UCSD-AML1 (cell line): ENCODE results near the gene CDK4.
"Not testable (repeated sequence)": the region's sequence is repeated elsewhere in the genome, so short reads cannot be mapped to it uniquely, and the experiment has no call there.

Source experiments
- DNase-seq: peaks from one replicate; lab custom pipeline; 2025; ENCODE audit not compliant: unreplicated experiment; lab: John Stamatoyannopoulos, UW

The CDK4 gene

DNA sequence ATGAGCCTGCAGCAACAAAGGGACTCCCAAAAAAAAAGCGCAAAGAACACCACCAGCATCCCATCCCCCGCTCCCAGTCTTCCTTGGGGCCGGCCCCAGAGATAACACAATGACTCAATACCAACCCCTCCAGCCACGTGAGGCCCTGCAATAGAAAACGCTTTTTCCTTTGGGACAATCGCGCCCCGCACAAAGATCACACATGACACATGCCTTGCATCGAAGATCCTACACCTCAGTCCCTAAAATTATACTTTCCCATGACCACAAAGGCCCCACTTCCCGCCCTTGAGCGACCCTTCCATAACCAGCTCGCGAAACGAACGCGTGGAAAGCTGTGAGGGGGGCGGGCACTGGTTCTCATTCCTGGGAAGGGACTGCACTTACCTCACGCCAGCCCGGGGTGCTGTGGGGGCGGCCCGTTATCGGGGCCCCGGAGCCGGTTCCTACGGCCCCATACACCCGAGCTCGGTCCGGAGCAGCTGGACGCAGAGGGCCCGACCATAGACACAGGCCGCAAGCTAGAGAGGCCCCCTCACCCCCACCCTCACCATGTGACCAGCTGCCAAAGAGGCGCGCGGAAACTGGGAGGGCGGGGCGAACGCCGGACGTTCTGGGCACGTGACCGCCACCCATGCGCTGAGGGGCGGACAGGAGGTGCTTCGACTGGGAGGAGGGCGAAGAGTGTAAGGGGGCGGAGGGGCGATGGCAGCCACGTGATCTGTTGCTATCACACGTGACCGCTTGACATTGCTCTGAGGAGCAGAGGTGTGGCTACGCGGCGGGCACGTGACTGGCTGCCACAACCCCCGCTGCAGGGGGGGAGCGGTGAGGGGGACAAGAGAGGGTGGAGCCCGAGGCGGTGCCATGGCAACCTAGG, at the start of gene CDK4:
TSS of gene CDK4 (minus strand) at position 523 of the 880 bp plus-strand sequence. CDS start 593 bp downstream, outside the sequence.
- DNase-seq, result peak; percentile 100

DNA sequence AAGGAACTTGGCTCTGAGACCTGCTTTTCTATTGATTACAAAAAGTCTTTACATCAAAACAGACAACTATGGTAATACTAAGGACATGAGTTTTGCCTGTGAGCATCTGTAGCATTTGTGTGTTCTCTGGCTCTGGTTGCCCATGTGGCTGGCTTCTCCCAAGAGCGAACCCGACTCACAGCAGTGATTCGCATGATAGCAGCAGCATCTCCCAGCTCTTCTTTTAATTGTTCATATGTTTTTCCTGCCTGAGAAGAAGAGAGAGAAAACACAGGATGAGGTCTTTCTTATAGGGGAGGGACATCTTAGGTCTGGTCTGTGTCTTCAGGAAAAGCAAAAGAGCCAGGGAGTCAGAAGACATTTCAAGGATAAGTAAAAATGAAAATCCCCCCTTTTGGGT, 48.9 kb upstream of the CDK4 start:
- no peak for DNase-seq

DNA sequence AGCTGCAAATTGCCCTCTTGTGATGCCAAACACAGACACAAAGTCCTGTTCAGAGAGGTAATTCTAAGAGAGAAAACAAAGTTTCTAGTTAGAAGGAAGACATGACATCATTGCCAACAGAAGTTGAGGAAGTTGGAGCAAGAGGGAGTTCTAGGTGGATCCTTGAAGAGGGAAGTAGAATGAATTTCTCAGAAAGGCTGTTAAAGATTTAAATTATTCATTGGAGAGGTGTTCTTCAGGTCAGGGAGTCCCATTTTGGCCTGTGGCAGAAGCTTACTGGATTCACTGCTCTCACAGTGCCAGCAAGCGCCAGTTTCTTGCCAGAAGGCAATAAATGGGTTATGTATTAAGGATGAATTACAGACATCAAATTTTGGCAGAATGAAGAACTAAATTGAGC, 45.8 kb upstream of the CDK4 start:
- no peak for DNase-seq

DNA sequence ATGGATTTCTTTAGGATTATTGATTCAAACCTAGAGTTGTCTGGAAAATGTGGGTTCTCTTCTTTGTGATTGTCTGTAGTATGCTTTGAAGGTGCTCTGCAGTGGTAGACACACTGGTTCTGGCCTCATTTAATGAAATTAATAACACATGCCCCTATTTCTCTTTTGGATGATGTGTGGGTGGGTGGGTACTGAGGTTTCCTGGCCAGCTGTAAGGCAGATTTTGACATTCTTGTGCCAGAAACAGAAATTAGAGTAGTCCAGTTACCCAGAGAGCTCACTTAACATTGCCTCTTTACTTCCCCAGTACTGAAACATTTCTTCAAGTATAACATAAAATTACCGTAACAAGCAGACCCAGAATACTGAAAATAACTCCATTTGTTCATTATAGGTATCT, 44.9 kb upstream of the CDK4 start:
- DNase-seq, result no peak

DNA sequence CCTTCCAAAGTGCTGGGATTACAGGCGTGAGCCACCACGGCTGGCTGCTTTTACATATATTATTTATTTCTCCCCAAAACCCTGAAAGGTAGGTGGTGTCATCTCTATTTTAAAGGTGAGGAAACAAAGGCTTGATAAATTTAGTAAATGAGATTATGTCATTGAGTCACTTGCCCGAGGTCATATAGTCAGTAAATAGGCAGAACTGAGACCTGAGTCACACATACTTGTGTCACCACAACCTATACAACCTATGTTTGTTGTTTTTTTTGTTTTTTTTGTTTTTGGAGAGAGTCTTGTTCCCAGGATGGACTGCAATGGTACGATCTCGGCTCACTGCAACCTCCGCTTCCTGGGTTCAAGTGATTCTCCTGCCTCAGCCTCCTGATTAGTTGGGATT, 43.2 kb upstream of the CDK4 start:
- DNase-seq, result no peak

DNA sequence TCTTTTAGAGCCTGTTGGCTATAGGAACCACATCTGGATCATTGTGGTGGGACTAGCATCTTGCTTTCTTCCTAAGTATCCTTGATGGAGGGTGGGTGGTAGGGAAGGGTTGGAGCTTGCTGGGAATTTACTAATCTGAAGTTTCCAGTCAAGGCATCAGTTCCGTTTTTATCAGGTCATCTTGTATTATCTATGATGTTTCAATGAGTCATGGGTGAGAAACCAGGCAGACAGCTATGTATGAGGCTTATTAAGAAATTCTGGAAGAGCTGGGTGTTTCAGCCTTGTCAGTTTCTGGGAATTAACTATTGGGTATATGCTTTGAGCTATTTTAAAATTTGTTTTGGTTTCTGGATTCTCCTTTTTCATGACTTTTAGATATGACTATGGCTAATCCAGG, 41.8 kb upstream of the CDK4 start:
- no peak for DNase-seq

DNA sequence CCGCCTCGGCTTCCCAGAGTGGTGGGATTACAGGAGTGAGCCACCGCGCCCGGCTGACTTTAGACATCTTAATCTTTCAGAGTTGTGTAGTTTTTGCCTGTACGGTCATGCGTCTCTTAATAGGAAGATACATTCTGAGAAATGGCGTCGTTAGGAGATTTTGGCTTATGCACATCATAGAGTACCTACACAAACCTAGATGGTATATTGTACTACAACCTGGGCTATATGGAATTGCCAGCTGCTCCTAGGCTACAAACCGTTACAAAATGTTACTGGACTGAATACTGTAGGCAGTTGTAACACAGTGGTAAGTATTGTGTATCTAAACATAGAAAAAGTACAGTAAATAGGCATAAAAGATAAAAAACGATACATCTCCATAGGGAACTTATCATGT, 31.8 kb upstream of the CDK4 start:
- no peak for DNase-seq

DNA sequence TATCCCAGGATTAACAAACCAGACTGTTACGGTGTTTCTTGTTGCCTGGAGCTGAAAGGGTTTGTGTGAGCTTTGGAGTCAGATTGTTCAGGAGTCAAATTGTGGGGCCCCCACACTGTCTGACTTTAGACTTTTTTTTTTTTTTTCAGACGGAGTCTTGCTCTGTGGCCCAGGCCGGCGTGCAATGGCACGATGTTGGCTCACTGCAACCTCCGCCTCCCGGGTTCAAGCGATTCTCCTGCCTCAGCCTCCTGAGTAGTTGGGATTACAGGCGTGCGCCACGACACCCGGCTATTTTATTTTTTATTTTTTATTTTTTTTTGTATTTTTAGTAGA, 31.3 kb upstream of the CDK4 start:
- no peak for DNase-seq

DNA sequence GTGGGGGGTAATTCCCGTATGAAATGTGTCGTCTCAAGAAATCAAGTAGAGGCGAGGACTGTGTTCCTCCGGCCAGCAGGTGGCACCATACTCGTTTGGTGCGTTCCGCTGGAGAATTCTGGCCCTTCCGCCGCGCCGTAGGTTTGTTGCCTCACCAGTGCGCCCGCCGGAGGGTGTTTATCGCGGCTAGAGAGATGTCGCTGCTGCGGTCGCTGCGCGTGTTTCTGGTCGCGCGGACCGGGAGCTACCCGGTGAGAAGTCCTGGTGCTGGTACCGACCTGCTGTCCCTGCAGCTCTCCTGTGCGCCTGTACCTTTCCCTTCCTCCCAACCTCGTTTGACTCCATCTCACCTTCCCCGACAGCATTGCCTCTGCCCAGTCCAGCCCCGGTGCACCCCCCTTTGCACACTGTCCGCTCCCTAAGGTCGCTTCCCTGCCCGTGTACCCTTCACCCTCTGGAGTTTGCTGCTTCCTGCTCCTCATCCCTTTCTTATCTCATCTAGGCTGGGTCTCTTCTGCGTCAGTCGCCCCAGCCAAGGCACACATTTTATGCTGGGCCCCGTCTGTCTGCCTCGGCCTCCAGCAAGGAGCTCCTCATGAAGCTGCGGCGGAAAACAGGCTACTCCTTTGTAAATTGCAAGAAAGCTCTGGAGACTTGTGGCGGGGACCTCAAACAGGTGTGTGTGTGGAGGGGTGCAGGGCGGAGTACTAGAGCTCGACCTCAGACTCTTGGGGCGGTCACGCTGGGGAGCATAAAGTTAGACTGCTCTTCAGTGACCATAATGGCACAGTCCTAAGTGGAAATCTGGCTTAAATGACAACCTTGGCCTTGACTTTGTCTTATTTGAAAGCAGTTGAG, 30.7 kb upstream of the CDK4 start, which contains the start of gene TSFM:
TSS of gene TSFM (plus strand) at position 180 of the 858 bp plus-strand sequence. CDS start at position 195, 15 bp downstream.
- peak; percentile 93 for DNase-seq

DNA sequence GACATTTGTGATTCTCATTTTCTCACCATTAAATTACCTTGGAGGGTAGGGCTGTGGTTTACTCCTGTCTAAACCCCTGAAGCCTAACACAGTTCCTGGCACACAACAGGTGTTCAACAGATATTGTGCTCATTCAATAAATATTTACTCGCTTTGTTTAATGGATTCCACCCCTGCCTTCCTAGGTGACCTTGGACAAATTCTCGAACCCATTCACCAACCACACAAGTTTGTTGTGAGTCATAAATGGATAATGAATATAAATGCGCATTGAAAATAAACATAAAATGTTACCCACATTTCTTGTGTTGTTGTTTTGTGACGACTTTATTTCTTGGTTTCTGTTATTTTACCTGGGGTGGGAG, 30.1 kb upstream of the CDK4 start:
- DNase-seq, result no peak

DNA sequence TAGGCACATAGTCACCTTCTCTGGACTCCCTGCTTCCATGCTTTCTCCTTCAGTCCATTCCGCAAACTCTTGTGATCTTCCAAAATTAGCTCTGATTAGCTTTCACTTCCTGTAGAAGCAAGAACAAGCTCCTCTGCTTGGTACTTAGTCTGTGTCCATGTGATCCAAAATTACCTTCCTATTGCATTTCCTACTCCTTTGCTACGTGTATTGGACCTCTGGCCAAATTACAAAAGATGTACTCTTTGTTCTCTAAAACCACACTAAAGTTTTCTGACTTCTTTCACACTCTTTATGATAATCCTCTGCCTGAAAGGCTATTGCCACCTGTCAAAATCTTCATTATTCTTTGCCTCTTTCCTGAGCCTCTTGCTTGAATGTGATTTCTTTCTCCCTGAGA, 29.7 kb upstream of the CDK4 start:
- no peak for DNase-seq

DNA sequence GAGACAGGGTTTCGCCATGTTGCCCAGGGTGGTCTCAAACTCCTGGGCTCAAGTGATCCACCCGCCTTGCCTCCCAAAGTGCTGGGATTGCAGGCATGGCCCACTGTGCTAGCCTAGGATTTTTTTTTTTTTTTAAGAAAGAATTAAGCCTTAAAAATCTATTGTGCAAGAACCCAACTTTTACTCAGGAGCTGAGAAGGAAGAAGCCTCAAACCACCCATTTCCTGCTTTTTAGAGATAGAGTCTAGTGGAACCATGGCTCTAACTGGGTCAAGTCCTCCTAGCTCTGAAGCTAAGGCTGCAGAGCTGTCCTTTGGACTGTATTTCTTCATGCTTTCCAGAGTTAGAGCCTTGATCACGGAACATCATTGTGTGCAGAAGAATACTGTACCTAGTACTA, 29.1 kb upstream of the CDK4 start:
- DNase-seq, result no peak

DNA sequence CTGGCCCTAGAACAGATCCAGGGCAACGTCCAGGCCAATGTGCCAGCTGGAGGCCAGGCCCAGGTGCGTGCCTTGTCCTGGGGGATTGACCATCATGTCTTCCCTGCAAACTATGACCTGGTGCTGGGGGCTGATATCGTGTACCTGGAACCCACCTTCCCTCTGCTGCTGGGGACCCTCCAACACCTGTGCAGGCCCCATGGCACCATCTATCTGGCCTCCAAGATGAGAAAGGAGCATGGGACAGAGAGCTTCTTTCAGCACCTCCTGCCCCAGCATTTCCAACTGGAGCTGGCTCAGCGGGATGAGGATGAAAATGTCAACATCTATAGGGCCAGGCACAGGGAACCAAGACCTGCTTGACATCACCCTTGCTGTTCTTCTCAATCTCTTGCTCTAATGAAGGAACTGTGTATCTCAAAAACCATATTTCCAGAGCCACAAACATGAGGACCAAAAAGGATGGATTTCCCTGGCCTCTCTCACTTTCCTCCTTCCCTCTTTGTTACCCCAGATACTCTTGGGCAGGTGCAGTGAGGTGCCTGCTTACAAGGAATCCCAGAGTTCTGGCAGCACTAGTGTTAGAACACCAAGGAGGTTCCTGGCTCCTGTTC, 28.3 kb upstream of the CDK4 start:
- no peak for DNase-seq

DNA sequence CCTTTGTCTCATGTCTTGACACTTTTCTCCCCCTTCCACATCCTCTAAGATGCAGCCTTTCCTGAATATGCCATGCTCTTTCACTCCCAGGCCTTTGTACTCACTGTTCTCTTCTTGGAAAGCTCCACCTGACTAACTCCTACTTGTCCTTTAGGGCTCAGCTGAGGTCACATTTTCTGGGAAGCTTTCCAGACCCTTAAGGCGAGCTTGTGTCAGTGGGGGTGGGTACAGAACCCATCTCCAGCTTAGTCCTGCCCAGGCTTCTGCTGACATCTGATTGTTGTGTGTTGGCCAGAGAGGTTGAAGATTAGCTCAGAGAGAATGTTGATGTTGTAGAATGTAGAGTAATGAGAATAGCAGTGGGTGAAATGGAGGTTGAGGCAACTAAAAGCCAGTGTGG, 27.6 kb upstream of the CDK4 start:
- no peak for DNase-seq

DNA sequence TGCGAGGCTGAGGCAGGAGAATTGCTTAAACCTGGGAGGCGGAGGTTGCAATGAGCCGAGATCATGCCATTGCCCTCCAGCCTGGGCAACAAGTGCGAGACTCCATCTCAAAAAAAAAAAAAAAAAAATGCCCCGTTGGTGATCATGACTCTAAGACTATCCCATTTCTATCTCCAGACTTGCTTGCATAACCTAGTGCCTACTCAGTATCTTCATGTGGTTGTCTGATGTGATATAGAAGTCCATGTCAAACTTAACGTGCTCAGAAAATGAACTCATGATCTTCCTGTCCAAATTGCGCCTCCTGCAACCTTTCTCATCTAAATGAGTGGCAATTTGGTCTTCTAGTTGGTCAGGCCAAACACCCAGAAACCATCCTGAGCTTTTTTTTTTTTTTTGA, 25.8 kb upstream of the CDK4 start:
- no peak for DNase-seq

DNA sequence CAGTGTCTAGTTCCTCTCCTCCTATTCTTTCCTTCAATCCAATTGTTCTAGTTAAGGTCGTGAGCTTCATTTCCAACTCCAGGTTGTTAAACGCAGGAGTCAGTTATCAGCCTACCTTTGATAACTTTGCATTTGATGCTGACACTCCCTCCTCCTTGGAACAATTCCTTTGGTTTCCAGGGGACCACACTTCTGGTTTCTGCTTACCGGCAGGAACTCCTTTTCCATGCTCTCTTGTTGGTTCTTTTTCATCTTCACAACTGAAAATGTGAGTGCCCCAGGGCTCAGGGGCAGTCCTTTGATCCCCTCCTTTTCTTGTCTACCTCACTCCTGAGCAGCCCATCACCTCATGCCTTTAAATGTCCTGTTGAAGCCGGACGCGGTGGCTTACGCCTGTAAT, 25.3 kb upstream of the CDK4 start:
- DNase-seq, result no peak

DNA sequence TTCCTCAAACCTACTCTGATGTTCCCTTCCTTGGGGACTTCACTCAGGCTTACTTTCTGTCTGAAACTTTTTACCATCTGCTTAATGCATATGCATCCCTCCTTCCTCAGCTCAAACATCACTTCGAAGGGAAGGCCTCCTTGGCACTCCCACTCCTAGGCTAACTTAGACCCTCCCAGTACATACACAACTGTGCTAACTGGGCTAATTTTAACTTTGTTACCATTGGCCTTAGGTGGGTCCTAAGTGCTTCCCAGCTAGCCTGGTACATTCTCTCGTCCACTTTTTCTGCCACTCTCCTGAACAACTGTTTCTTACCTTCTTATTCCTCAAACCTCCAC, 24.1 kb upstream of the CDK4 start:
- no peak for DNase-seq

DNA sequence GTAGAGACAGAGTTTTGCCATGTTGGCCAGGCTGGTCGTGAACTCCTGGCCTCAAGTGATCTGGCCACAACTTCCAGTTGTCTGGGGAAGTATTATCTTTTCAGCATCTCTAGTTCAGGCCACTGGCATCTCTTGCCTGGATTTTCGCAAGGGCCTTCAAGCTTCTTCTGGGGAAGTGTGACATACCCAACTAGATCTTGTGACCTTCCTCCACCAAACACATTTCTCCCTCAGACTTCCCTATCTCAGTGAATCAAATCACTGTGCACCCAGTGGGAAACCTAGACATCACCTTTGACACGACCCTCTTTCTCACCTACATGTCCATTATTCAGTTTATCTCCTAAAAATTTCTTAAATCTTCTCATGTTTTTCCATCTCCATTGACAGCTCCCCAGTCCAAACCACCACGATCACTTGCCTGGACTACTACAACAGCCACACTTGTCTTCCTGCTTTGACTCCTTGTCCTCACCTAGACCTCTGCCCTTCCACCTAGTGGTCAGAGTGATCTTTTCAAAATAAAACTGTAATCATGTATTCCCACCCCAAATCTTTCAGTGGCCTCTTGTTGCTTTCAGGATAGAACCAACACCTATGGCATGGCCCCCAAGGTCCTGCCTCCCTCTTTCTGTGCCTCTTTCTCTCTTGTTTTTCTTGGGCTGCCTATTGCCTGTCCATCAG, 23.6 kb upstream of the CDK4 start:
- DNase-seq, result no peak

DNA sequence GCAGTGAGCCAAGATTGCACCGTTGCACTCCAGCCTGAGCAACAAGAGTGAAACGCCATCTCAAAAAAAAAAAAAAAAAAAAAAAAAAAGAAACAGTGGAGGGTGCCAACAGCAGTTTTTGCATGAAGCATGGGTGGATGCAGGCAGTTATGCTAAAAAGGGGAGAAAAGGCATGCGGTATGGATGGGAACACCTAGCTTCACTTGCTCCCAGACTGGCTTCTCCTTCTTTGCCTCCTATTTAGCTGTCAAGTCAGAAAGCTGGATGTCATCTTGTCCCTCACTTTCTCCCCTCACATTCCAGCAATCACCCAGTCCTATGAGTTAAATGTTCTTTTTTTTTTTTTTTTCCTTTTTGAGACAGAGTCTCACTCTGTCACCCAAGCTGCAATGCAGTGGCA, 22.9 kb upstream of the CDK4 start:
- no peak for DNase-seq

DNA sequence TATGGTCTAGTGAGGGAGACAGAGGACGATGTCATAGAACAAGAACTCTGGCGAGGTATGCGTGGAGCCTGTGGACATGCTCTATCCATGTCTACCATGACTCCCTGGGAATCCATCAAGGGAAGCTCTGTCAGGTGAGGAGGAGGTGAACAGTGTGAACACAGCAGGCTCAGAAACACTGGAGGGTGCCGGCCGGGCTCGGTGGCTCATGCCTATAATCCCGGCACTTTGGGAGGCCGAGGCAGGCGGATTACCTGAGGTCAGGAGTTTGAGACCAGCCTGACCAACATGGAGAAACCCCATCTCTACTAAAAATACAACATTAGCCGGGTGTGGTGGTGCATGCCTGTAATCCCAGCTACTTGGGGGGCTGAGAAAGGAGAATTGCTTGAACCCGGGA, 22.5 kb upstream of the CDK4 start:
- DNase-seq, result not testable (repeated sequence)
